C4-2B (cell line): ENCODE measurements around the gene FBLIM1.

Experiments
- ZFX ChIP-seq: fragments of 450-650 bp; IDR thresholded peaks from 2 replicates; pipeline ENCODE4 v1.6.1; 2017
- TF ChIP-seq, protein P1 (sequence below): fragments of 450-650 bp; conservative IDR thresholded peaks from 2 replicates; pipeline ENCODE4 v1.5.1; 2017; ENCODE audit warnings: mild to moderate bottlenecking

DNA sequence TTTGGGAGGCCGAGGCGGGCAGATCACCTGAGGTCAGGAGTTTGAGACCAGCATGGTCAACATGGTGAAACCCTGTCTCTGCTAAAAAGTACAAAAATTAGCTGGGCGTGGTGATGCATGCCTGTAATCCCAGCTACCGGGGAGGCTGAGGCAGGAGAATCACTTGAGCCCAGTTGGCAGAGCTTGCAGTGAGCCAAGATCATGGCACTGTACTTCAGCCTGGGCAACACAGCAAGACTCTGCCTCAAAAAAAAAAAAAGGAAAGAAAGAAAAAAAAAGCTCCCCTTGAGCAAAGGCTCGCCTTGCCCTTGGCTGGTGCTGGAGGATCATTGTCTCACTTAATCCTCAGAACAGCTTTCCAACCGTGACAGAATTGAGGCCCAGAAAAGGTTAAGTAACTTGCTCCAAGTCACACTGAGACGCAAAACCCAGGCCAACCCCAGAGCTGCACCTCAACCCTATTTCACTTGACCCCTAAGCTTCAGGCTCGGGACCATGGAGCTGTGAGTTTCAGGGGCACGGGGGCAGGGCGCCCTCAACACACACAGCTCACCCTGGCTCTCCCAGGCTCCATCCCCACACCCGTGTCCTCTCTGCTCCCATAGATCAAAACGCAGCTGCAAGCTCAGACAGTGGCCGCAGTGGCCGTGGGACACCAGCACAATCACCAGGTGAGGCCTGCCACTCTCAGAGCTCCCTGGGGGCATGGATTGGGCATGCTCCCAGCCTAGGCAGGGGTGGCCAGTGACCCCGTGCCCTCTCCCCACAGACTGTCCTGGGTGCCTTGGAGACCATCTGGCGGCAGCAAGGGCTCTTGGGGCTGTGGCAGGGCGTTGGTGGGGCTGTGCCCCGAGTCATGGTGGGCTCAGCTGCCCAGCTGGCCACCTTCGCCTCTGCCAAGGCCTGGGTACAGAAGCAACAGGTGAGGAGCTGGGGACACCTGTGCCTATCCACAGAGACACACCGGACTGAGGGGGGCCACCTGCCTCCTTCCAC, 21.0 kb upstream of the FBLIM1 start:
- TF ChIP-seq, protein P1, sequence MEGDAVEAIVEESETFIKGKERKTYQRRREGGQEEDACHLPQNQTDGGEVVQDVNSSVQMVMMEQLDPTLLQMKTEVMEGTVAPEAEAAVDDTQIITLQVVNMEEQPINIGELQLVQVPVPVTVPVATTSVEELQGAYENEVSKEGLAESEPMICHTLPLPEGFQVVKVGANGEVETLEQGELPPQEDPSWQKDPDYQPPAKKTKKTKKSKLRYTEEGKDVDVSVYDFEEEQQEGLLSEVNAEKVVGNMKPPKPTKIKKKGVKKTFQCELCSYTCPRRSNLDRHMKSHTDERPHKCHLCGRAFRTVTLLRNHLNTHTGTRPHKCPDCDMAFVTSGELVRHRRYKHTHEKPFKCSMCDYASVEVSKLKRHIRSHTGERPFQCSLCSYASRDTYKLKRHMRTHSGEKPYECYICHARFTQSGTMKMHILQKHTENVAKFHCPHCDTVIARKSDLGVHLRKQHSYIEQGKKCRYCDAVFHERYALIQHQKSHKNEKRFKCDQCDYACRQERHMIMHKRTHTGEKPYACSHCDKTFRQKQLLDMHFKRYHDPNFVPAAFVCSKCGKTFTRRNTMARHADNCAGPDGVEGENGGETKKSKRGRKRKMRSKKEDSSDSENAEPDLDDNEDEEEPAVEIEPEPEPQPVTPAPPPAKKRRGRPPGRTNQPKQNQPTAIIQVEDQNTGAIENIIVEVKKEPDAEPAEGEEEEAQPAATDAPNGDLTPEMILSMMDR: no peak
- TF ChIP-seq ZFX: no peak
